Measurements from ENCODE around the gene KIF3C.

Gene KIF3C

DNA sequence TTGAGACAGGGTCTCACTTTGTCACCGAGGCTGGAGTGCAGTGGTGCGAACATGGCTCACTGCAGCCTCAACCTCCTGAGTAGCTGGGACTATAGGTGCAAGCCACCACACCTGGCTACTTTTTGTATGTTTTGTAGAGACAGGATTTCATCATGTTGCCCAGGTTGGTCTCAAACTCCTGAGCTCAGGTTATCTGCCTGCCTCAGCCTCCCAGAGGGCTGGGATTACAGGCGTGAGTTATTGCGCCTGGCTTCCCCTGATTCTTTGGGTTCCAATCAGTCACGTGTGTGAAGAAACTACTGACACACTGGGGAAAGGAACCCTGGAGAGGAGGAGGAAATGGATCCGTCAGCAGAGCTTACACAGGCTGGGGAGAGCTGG, 29.3 kb upstream of the KIF3C start:
- DNase-seq (ENCODE audit: extremely low spot score): no peak
- ChIA-PET CTCF (interaction anchor here (0.7 to 1.9 kb wide), 2 partner anchors 12 to 20 kb away, joined by 4 to 8 read pairs; no protein-coding TSS in a partner anchor), POLR2A (interaction anchor here (2.0 kb wide), 1 partner anchor 22 kb away, joined by 15 read pairs; the partner anchor contains the start of gene RAB10)
- no peak for TF ChIP-seq CTBP1 (IDR thresholded peaks at IDR 0.05; ENCODE audit: borderline replicate concordance)
- no peak for TF ChIP-seq ZNF384 (IDR thresholded peaks at IDR 0.05)
- TF ChIP-seq LEF1 (IDR thresholded peaks at IDR 0.05; ENCODE audit: borderline replicate concordance): no peak
- TF ChIP-seq, protein P1, sequence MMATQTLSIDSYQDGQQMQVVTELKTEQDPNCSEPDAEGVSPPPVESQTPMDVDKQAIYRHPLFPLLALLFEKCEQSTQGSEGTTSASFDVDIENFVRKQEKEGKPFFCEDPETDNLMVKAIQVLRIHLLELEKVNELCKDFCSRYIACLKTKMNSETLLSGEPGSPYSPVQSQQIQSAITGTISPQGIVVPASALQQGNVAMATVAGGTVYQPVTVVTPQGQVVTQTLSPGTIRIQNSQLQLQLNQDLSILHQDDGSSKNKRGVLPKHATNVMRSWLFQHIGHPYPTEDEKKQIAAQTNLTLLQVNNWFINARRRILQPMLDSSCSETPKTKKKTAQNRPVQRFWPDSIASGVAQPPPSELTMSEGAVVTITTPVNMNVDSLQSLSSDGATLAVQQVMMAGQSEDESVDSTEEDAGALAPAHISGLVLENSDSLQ (IDR thresholded peaks at IDR 0.05): peak; percentile 33

DNA sequence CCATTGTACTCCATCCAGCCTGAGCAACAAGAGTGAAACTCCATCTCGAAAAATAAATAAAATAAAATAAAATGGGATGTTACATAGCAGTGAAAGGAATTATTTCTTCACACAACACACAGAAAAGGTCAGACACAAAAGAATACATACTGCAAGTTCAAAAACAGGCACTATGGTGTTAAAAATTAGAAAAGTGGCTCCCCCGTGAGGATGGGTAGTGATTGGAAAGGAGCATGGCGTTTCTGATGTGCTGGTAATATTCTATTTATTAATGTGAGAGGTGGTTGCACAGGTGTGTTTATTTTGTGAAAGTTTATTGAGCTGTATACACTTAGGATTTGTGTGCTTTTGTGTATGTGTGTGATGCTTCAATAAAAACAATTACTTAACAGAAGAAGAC, 28.6 kb upstream of the KIF3C start:
- TF ChIP-seq TARDBP (IDR thresholded peaks at IDR 0.05) (no peak), ARNT (IDR thresholded peaks at IDR 0.05) (no peak), BHLHE40 (IDR thresholded peaks at IDR 0.05; ENCODE audit: borderline replicate concordance) (no peak), FOXK2 (IDR thresholded peaks at IDR 0.05) (no peak), SP1 (IDR thresholded peaks at IDR 0.05) (no peak), SUZ12 (IDR thresholded peaks at IDR 0.05) (no peak), NFRKB (IDR thresholded peaks at IDR 0.05) (no peak), HDGF (IDR thresholded peaks at IDR 0.05; ENCODE audit: borderline replicate concordance) (no peak), L3MBTL2 (conservative IDR thresholded peaks at IDR 0.05) (no peak)
- TF ChIP-seq, protein P1 (IDR thresholded peaks at IDR 0.05): no peak
- CTCF ChIA-PET: interaction anchor here (0.5 to 1.9 kb wide), 2 partner anchors 20 to 377 kb away, joined by 3 to 8 read pairs; no protein-coding TSS in a partner anchor
- POLR2A ChIA-PET: interaction anchor here (2.0 kb wide), 1 partner anchor 23 kb away, joined by 15 read pairs; the partner anchor contains the start of gene RAB10
- no peak for DNase-seq (ENCODE audit: extremely low spot score)

- no peak for DNase-seq (ENCODE audit: extremely low spot score)
- POLR2A ChIA-PET: no interaction called here
- CTCF ChIA-PET: no interaction called here
- TF ChIP-seq HDGF (IDR thresholded peaks at IDR 0.05; ENCODE audit: borderline replicate concordance): no peak
- no peak for TF ChIP-seq LEF1 (IDR thresholded peaks at IDR 0.05; ENCODE audit: borderline replicate concordance)
Observed at GRCh38 chr2:26009567-26009963, 27.3 kb upstream of the KIF3C start.

DNA sequence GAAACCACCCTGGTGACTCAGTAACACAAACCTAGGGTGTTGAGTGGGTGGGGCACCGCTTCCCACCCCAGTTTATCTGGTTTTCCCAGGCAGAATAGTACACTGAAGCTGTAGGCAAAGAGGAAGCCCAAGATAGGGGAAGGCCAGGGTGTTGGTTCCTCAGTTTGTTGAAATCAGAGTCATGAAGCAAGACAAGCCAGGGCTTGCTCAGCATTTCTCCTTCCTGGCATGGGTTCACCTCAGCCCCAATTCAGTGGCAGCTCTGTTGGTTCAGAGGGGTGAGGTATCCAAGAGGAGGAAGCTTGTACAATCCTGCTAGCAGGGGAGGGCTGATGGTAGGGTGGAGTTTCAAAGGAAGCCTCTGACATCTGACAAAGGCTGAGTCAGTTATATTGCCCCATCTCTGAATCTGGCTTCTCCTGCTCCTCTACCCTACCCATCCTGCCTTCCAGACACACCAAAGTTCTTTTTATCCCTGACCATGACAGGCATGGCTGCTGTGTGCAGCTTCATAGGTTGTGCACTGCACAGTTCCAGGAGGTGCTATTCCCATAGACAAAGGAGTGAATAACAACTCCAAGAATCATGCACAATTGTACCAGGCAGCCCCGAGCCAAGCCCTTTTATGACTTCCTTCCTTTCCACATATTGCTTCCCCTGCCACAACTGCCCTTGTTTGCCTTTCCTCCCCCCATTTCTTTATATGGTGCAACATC, 26.7 kb upstream of the KIF3C start:
- DNase-seq (ENCODE audit: extremely low spot score): no peak
- TF ChIP-seq TARDBP (IDR thresholded peaks at IDR 0.05) (no peak), ARNT (IDR thresholded peaks at IDR 0.05) (no peak), ZNF384 (IDR thresholded peaks at IDR 0.05) (no peak), L3MBTL2 (conservative IDR thresholded peaks at IDR 0.05) (no peak), BHLHE40 (IDR thresholded peaks at IDR 0.05; ENCODE audit: borderline replicate concordance) (no peak), ELF4 (IDR thresholded peaks at IDR 0.05) (no peak), LEF1 (IDR thresholded peaks at IDR 0.05; ENCODE audit: borderline replicate concordance) (no peak), FOXA1 (IDR thresholded peaks at IDR 0.05) (no peak), FOXK2 (IDR thresholded peaks at IDR 0.05) (no peak), CTBP1 (IDR thresholded peaks at IDR 0.05; ENCODE audit: borderline replicate concordance) (no peak), SP1 (IDR thresholded peaks at IDR 0.05) (no peak), NFRKB (IDR thresholded peaks at IDR 0.05) (no peak), FOXM1 (IDR thresholded peaks at IDR 0.05; ENCODE audit: borderline replicate concordance) (no peak)
- TF ChIP-seq, protein P1 (IDR thresholded peaks at IDR 0.05): no peak
- CTCF ChIA-PET: no interaction called here
- POLR2A ChIA-PET: no interaction called here

- CTCF ChIA-PET: no interaction called here
- no peak for DNase-seq (ENCODE audit: extremely low spot score)
- TF ChIP-seq NFRKB (IDR thresholded peaks at IDR 0.05) (no peak), FOXA1 (IDR thresholded peaks at IDR 0.05) (no peak), FOXM1 (IDR thresholded peaks at IDR 0.05; ENCODE audit: borderline replicate concordance) (no peak), CTBP1 (IDR thresholded peaks at IDR 0.05; ENCODE audit: borderline replicate concordance) (no peak), SP1 (IDR thresholded peaks at IDR 0.05) (no peak), TARDBP (IDR thresholded peaks at IDR 0.05) (no peak)
- POLR2A ChIA-PET: interaction anchor here (1.6 kb wide), 1 partner anchor 26 kb away, joined by 4 read pairs; the partner anchor contains the start of gene RAB10
Observed at GRCh38 chr2:26008095-26008494, 25.8 kb upstream of the KIF3C start.

DNA sequence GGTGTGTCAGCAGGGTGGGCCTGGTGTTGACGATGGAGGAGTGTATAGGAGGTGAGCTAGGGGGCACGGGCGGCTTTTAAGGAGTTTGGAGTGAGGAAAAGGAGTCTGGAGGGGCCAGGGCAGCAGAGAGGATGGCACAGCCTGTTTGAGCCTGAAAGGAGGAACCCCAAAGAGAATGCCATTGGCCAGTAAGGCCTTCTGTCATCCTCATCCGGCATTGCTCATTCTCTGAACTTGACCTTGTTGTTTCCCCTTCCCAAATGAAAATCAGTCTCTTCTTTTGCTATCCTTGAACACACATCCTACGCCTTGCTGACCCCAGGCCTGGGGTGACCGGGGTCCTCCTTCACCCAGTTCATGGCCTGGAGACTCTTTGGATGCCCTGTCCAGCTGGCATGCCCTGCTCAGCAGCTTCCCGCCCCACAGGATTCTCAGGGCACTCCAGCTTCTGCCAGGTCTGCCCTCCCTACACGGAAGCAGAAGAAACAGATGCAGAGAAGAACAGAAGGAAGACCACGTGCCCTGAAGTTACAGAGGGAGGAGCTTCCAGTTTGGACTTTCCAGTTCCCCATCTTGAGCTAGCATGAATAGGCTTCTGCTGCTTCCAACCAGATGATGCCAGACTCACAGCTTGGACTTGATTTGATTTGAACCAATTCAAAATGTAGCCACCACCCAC, 20.5 kb upstream of the KIF3C start:
- ChIA-PET POLR2A (no interaction called here), CTCF (no interaction called here)
- no peak for TF ChIP-seq TARDBP (IDR thresholded peaks at IDR 0.05)
- no peak for TF ChIP-seq L3MBTL2 (conservative IDR thresholded peaks at IDR 0.05)
- no peak for TF ChIP-seq CTBP1 (IDR thresholded peaks at IDR 0.05; ENCODE audit: borderline replicate concordance)
- TF ChIP-seq SP1 (IDR thresholded peaks at IDR 0.05): no peak
- no peak for TF ChIP-seq ARNT (IDR thresholded peaks at IDR 0.05)
- TF ChIP-seq SUZ12 (IDR thresholded peaks at IDR 0.05): no peak
- no peak for TF ChIP-seq FOXM1 (IDR thresholded peaks at IDR 0.05; ENCODE audit: borderline replicate concordance)
- no peak for TF ChIP-seq FOXK2 (IDR thresholded peaks at IDR 0.05)
- no peak for TF ChIP-seq HDGF (IDR thresholded peaks at IDR 0.05; ENCODE audit: borderline replicate concordance)
- no peak for TF ChIP-seq NFRKB (IDR thresholded peaks at IDR 0.05)
- TF ChIP-seq, protein P1 (IDR thresholded peaks at IDR 0.05): no peak
- TF ChIP-seq BHLHE40 (IDR thresholded peaks at IDR 0.05; ENCODE audit: borderline replicate concordance): no peak
- no peak for TF ChIP-seq ELF4 (IDR thresholded peaks at IDR 0.05)
- no peak for TF ChIP-seq FOXA1 (IDR thresholded peaks at IDR 0.05)
- no peak for DNase-seq (ENCODE audit: extremely low spot score)

Data from HEK293T (cell line).